ENCODE data around the gene JAK1. TPM values are rescaled to one million over a fixed set of nuclear protein-coding genes. Genes with fewer than 3 reads are reported as not detected.
A peak's percentile ranks its signal among the peaks of the same experiment; 100 is the strongest.

JAK1 gene
- total RNA-seq, 1 donor from 2014 or later = 106 TPM

DNA sequence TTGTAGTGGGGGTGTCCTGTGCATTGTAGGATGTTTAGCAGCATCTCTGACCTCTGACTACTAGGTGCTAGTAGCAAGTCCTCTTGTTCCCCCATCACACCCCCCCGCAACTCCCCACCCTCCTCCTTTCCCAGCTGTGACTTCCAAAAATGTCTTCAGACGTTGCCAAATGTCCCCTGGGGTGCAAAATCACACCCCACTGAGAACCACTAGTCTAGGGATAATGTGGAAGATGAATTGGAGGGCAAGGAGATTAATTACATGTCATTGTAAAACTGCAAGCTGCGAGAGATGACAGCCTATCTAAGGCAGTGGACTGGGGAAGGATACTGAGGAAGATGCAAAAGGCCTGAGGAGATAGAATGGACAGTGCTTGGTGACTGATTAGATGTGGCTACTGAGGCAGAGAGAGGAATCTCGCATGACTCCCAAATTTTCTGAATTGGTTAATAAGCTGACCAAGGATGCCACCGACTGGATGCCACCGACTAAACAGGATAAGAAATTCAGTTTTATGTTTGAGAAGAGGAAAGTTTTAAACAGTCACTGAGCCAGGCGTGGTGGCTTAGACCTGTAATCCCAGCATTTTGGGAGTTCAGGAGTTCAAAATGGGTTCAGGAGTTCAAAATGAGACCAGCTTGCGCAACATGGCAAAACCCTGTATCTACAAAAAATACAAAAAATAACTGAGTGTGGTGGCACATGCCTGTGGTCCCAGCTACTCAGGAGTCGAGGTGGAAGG, 3.1 kb upstream of the JAK1 start:
- Histone ChIP-seq H3K4me1 (peaks cover 26% of the 10 kb centered on the region), H3K27ac (replicated peaks) (no peak overlapping the region), H3K36me3 (no peaks in the 10 kb centered on the region), H3K4me3 (no peak overlapping the region), H3K27me3 (ENCODE audit: low read depth) (no peaks in the 10 kb centered on the region), H3K9me3 (replicated peaks) (no peaks in the 10 kb centered on the region)
- no peak for DNase-seq
- intact Hi-C loops (cut with micrococcal nuclease) = no loop called here
- TF ChIP-seq, protein P1, sequence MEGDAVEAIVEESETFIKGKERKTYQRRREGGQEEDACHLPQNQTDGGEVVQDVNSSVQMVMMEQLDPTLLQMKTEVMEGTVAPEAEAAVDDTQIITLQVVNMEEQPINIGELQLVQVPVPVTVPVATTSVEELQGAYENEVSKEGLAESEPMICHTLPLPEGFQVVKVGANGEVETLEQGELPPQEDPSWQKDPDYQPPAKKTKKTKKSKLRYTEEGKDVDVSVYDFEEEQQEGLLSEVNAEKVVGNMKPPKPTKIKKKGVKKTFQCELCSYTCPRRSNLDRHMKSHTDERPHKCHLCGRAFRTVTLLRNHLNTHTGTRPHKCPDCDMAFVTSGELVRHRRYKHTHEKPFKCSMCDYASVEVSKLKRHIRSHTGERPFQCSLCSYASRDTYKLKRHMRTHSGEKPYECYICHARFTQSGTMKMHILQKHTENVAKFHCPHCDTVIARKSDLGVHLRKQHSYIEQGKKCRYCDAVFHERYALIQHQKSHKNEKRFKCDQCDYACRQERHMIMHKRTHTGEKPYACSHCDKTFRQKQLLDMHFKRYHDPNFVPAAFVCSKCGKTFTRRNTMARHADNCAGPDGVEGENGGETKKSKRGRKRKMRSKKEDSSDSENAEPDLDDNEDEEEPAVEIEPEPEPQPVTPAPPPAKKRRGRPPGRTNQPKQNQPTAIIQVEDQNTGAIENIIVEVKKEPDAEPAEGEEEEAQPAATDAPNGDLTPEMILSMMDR (IDR thresholded peaks at IDR 0.05; ENCODE audit: borderline replicate concordance) = no peak

GRCh38 chr1:64967381-64967780, 1.0 kb upstream of the JAK1 start:
- H3K27ac ChIP-seq (replicated peaks) = peak overlapping the region; percentile 98
- DNase-seq = no peak
- H3K27me3 ChIP-seq (ENCODE audit: low read depth) = no peaks in the 10 kb centered on the region
- no peaks in the 10 kb centered on the region for H3K36me3 ChIP-seq
- TF ChIP-seq, protein P1 (IDR thresholded peaks at IDR 0.05; ENCODE audit: borderline replicate concordance) = peak; percentile 8
- peak overlapping the region; percentile 82 for H3K4me3 ChIP-seq
- H3K4me1 ChIP-seq = peaks cover 43% of the 10 kb centered on the region
- intact Hi-C loops (cut with micrococcal nuclease) = no loop called here
- no peaks in the 10 kb centered on the region for H3K9me3 ChIP-seq (replicated peaks)

- Histone ChIP-seq H3K4me3 (peak overlapping the region; percentile 82), H3K27ac (replicated peaks) (peak overlapping the region; percentile 98), H3K9me3 (replicated peaks) (no peaks in the 10 kb centered on the region), H3K4me1 (peaks cover 61% of the 10 kb centered on the region), H3K36me3 (no peaks in the 10 kb centered on the region), H3K27me3 (ENCODE audit: low read depth) (no peaks in the 10 kb centered on the region)
- peak; percentile 63 for DNase-seq
- TF ChIP-seq, protein P1 (IDR thresholded peaks at IDR 0.05; ENCODE audit: borderline replicate concordance) = no peak
- intact Hi-C loops (cut with micrococcal nuclease) = no loop called here
These were observed 787 bp downstream of the JAK1 start for GRCh38 chr1:64965366-64966157.

DNA sequence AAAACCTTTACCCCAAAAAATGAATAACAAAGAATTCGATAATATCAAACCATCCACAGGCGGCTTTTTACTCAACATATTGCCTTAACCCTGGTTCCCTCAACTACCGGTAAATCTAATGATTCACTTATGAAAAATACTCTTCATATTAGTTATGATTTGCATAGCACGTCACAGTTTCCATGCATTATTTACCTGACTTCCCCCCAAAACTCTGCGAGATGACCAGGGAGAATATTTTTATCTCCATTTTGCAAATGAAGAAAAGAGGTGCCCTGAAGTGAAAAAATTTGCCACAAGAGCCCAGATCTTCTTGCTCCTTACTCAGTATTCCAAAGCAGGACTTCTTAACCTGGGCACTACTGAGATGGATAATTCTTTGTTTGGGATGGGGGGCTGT, 2.9 kb downstream of the JAK1 start:
- Histone ChIP-seq H3K36me3 (no peaks in the 10 kb centered on the region), H3K4me3 (no peak overlapping the region), H3K9me3 (replicated peaks) (no peaks in the 10 kb centered on the region), H3K27me3 (ENCODE audit: low read depth) (no peaks in the 10 kb centered on the region), H3K27ac (replicated peaks) (no peak overlapping the region), H3K4me1 (peaks cover 81% of the 10 kb centered on the region)
- intact Hi-C loops (cut with micrococcal nuclease) = no loop called here
- DNase-seq = no peak
- TF ChIP-seq, protein P1 (IDR thresholded peaks at IDR 0.05; ENCODE audit: borderline replicate concordance) = no peak

DNA sequence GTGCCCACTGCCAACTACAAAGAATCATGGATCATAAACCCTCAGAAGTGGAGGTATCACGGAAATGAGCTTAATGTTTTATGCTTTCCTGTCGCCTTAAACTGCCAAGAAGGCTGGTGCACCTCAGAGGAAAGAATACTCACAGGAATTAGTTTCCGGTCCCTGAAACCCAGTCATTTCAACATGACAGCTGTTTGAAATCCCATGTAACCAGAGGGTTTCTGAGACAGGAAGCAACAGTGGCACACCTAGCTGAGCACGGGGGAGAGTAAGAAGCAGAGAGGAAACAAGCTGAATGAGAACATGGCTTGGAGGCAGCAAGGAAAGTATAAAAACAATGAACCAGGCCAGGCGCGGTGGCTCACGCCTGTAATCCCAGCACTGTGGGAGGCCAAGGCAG, 3.9 kb downstream of the JAK1 start:
- H3K9me3 ChIP-seq (replicated peaks) = no peaks in the 10 kb centered on the region
- H3K36me3 ChIP-seq = no peaks in the 10 kb centered on the region
- no peak for DNase-seq
- no peak overlapping the region for H3K27ac ChIP-seq (replicated peaks)
- H3K27me3 ChIP-seq (ENCODE audit: low read depth) = no peaks in the 10 kb centered on the region
- H3K4me1 ChIP-seq = peaks cover 91% of the 10 kb centered on the region
- intact Hi-C loops (cut with micrococcal nuclease) = no loop called here
- TF ChIP-seq, protein P1 (IDR thresholded peaks at IDR 0.05; ENCODE audit: borderline replicate concordance) = no peak
- H3K4me3 ChIP-seq = no peak overlapping the region

All from left ventricle myocardium inferior (tissue), 1 donor.